PC-3 (cell line): Measurements from ENCODE around the gene TRIB2.
A peak's percentile ranks its signal among the peaks of the same experiment; 100 is the strongest.

Source experiments
- CTCF ChIP-seq: fragments of 300-600 bp; sonication (generic); conservative IDR thresholded peaks from 2 replicates; pipeline ENCODE4 v1.5.1; 2017; ENCODE audit warnings: antibody characterized with exemption, low read depth, mild to moderate bottlenecking, low read length
- EZH2 ChIP-seq: fragments of 300-600 bp; sonication (generic); IDR thresholded peaks from one replicate; pipeline ENCODE4 v1.6.1; 2017; ENCODE audit warnings: antibody characterized with exemption, mild to moderate bottlenecking, low read length; ENCODE audit not compliant: unreplicated experiment

GRCh38 chr2:12716282-12717190 is at the start of gene TRIB2:
- TF ChIP-seq EZH2: no peak
- TF ChIP-seq CTCF: peak; percentile 34; the same call in 1 of the 2 replicates
